Cardiac fibroblast (primary cell): ENCODE measurements around the gene LRMDA.

ENCODE experiments used
- DNase-seq, 2 donors: peaks; one replicate each; pipeline versions ENCODE4 v3.0.0 to v3.0.0-alpha.2; 2010; ENCODE audit warnings: low read depth in 2 of 2
- H3K4me3 ChIP-seq, 2 donors: replicated peaks in 1 of 2; 1 replicate in 1 of 2; 2 replicates in 1 of 2; pipeline ENCODE4 v1.5.1; 2011; ENCODE audit warnings: low read depth in 2 of 2, low read length in 2 of 2, mild to moderate bottlenecking in 2 of 2, moderate library complexity in 1 of 2
- CTCF ChIP-seq: IDR thresholded peaks from one replicate; pipeline ENCODE4 v1.5.1; 2011; ENCODE audit warnings: low read depth, mild to moderate bottlenecking, low read length, inconsistent platforms

Gene LRMDA

DNA sequence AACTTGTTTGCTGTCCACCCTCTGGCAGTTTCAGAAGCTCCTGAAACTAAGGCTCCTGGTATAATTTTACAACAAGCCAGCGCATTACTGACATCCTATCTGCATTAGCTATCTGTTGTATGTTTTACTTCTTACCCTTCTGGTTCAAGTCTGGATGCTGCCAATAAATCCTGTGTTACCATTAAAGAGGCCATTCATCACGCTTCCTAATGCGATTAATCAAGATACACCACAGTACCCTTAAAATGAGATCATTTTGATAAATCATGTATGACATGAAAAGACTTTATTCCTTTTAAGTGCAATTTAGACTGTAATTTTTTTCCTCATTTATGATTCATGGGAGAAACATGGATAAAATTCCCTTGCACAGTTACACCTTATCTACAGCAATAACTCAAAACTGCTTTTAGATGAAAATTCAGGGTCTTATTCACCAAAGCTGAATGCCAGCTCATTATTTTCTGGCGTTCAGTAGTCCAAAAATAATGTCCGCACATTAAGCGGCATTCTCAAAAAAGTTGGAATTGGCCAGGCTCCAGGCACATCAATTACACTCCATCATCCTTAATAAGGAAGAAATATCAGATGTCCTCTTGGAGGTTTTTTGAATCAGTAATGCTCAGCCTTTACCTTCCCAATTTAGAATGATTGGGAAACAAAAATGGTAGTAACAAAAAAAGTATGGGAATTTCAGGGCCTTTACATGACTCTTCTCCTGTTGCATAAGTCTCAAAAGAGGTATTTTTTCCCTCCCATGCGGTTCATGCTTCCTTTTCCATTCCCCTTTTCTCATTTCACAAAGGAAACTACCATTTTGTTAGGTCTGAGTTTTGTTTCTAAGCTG lies 878.5 kb downstream of the LRMDA start:
- no peak for TF ChIP-seq CTCF

GRCh38 chr10:76310588-76311080 lies 879.2 kb downstream of the LRMDA start:
- no peak for DNase-seq
- no peak for TF ChIP-seq CTCF
- H3K4me3 ChIP-seq = no peak overlapping the region

More for the DNA sequence above, 878.5 kb downstream of the LRMDA start:
- H3K4me3 ChIP-seq = no peak overlapping the region
- DNase-seq = peak; percentile 27 to 42

- peak; percentile 46 for TF ChIP-seq CTCF
- peak; percentile 24 to 46 for DNase-seq
- no peak overlapping the region for H3K4me3 ChIP-seq
Observed at GRCh38 chr10:76311752-76312636, 880.6 kb downstream of the LRMDA start.

- no peak for TF ChIP-seq CTCF
- no peak for DNase-seq
- no peak overlapping the region for H3K4me3 ChIP-seq
Observed at GRCh38 chr10:76315240-76315639, 883.8 kb downstream of the LRMDA start.

GRCh38 chr10:76316234-76316633 lies 884.8 kb downstream of the LRMDA start:
- TF ChIP-seq CTCF = no peak
- DNase-seq = no peak
- no peak overlapping the region for H3K4me3 ChIP-seq

- H3K4me3 ChIP-seq = no peak overlapping the region
- TF ChIP-seq CTCF = no peak
Observed at GRCh38 chr10:76317078-76317477, 885.7 kb downstream of the LRMDA start.

More at GRCh38 chr10:76317078-76317477, 885.7 kb downstream of the LRMDA start:
- DNase-seq = no peak
